Endothelial cell of umbilical vein (primary cell): Measurements from ENCODE around the gene CEMIP. TPM values are rescaled to one million over a fixed set of nuclear protein-coding genes. Genes with fewer than 3 reads are reported as not detected.

ENCODE experiments used
- BruUV-seq: library from RNA; stranded (reverse); fragments of 400-500 nt; replicated peaks from 2 replicates; lab custom pipeline; 2021; lab: Mats Ljungman, UMichigan
- CTCF ChIA-PET: fragments of 300-600, 350-600 bp; sonication (Branson Sonifier 250); formaldehyde crosslinking; loops from one replicate; lab custom pipeline; 2021; ENCODE audit warnings: antibody characterized with exemption, inconsistent platforms; lab: Charles Lee
- POLR2A ChIA-PET: fragments of 300-600, 350-600 bp; sonication (Branson Sonifier 250); formaldehyde crosslinking; loops from one replicate; lab custom pipeline; 2021; ENCODE audit warnings: antibody characterized with exemption, inconsistent platforms; lab: Charles Lee
- DNase-seq: peaks from one replicate; pipeline ENCODE4 v3.0.0-alpha.2; 2011; ENCODE audit warnings: low read depth, low spot score
- FAIRE-seq: peaks from 2 replicates; lab custom pipeline; 2011; peaks lifted over from hg19 to GRCh38; lab: Jason Lieb, UNC
- H2AFZ ChIP-seq: 2 replicates; pipeline ENCODE4 v1.6.0; 2012; ENCODE audit warnings: low read depth, low read length, control low read depth, inconsistent platforms
- H3K27ac ChIP-seq: 2 replicates; pipeline ENCODE4 v1.5.1; 2011; ENCODE audit warnings: low read depth, mild to moderate bottlenecking, control low read depth, low read length, moderate library complexity; ENCODE audit not compliant: insufficient read depth
- H3K27me3 ChIP-seq, 2 experiments: 2 replicates each; pipeline versions ENCODE4 v1.6.0 to v1.6.1; 2011; ENCODE audit warnings: low read length in 2 of 2, mixed read lengths in 1 of 2; ENCODE audit not compliant: control insufficient read depth in 2 of 2, insufficient read depth in 2 of 2
- H3K36me3 ChIP-seq, 2 experiments: 2 replicates in 1 of 2; 3 replicates in 1 of 2; pipeline ENCODE4 v1.5.1; 2011; ENCODE audit warnings: low read length in 2 of 2, mild to moderate bottlenecking in 1 of 2, moderate library complexity in 1 of 2; ENCODE audit not compliant: control insufficient read depth in 2 of 2, insufficient read depth in 2 of 2; ENCODE audit errors: extremely low read depth in 1 of 2
- H3K4me1 ChIP-seq: 3 replicates; pipeline ENCODE4 v1.5.1; 2011; ENCODE audit warnings: mild to moderate bottlenecking, low read length; ENCODE audit not compliant: control insufficient read depth, insufficient read depth; ENCODE audit errors: extremely low read depth
- H3K4me2 ChIP-seq: 2 replicates; pipeline ENCODE4 v1.6.1; 2011; ENCODE audit warnings: low read length, control low read depth, mixed read lengths; ENCODE audit not compliant: insufficient read depth
- H3K4me3 ChIP-seq, 3 experiments: fragments of 200-600 bp in 1 of 3; sonication (generic), shearing (Covaris generic) in 1 of 3; replicated peaks in 1 of 3; 2 replicates each; pipeline ENCODE4 v1.5.1; 2011 to 2016; ENCODE audit warnings: control low read depth in 3 of 3, low read length in 3 of 3, mild to moderate bottlenecking in 2 of 3, inconsistent platforms in 1 of 3, low read depth in 1 of 3, moderate library complexity in 1 of 3; ENCODE audit not compliant: insufficient read depth in 1 of 3
- H3K79me2 ChIP-seq: 2 replicates; pipeline ENCODE4 v1.6.0; 2012; ENCODE audit warnings: low read length, inconsistent platforms; ENCODE audit not compliant: control insufficient read depth, insufficient read depth
- H3K9ac ChIP-seq: replicated peaks from 2 replicates; pipeline ENCODE3; 2011; ENCODE audit warnings: low read length, control low read depth; ENCODE audit not compliant: insufficient read depth; ENCODE audit errors: extremely low read depth
- H3K9me1 ChIP-seq: replicated peaks from 3 replicates; pipeline ENCODE4 v1.6.0; 2011; ENCODE audit warnings: mild to moderate bottlenecking, low read length; ENCODE audit not compliant: control insufficient read depth, insufficient read depth; ENCODE audit errors: extremely low read depth
- H3K9me3 ChIP-seq: replicated peaks from 2 replicates; pipeline ENCODE4 v1.5.1; 2012; ENCODE audit warnings: low read length, inconsistent platforms; ENCODE audit not compliant: control insufficient read depth, insufficient read depth
- H4K20me1 ChIP-seq: replicated peaks from 2 replicates; pipeline ENCODE3; 2011; ENCODE audit warnings: mild to moderate bottlenecking, low read length; ENCODE audit not compliant: control insufficient read depth, insufficient read depth; ENCODE audit errors: extremely low read depth
- CTCF ChIP-seq, 2 donors: IDR thresholded peaks; 1 replicate in 1 of 2; 2 replicates in 1 of 2; pipeline ENCODE4 v1.5.1; 2011; ENCODE audit warnings: low read length in 2 of 2, mild to moderate bottlenecking in 2 of 2, moderate library complexity in 2 of 2, control low read depth in 1 of 2, inconsistent platforms in 1 of 2, low read depth in 1 of 2; ENCODE audit not compliant: insufficient read depth in 1 of 2; ENCODE audit errors: extremely low read depth in 1 of 2
- EZH2 ChIP-seq: IDR thresholded peaks from 2 replicates; pipeline ENCODE4 v1.6.1; 2012; ENCODE audit warnings: borderline replicate concordance, low read depth, mild to moderate bottlenecking, moderate library complexity, low read length, inconsistent platforms; ENCODE audit not compliant: severe bottlenecking
- FOS ChIP-seq: IDR thresholded peaks from 2 replicates; pipeline ENCODE4 v1.6.1; 2011; ENCODE audit warnings: mild to moderate bottlenecking, low read length, moderate library complexity, borderline replicate concordance; ENCODE audit not compliant: insufficient read depth
- GATA2 ChIP-seq: IDR thresholded peaks from 2 replicates; pipeline ENCODE4 v1.7.0; 2011; ENCODE audit warnings: low read depth, mild to moderate bottlenecking, moderate library complexity, mixed read lengths, low read length; ENCODE audit not compliant: insufficient read length, insufficient read depth
- JUN ChIP-seq: IDR thresholded peaks from 2 replicates; pipeline ENCODE4 v1.6.1; 2011; ENCODE audit warnings: borderline replicate concordance, low read depth; ENCODE audit not compliant: insufficient read length, insufficient read depth
- MAX ChIP-seq: IDR thresholded peaks from 2 replicates; pipeline ENCODE4 v1.6.1; 2011; ENCODE audit not compliant: insufficient read depth, insufficient read length
- MYC ChIP-seq: IDR thresholded peaks from one replicate; pipeline ENCODE4 v1.6.1; 2011; ENCODE audit warnings: mild to moderate bottlenecking, low read depth, low read length
- POLR2A ChIP-seq: IDR thresholded peaks from 2 replicates; pipeline ENCODE4 v1.6.1; 2012; ENCODE audit warnings: low read depth, mild to moderate bottlenecking, control low read depth, low read length
- POLR2AphosphoS5 ChIP-seq: IDR thresholded peaks from 2 replicates; pipeline ENCODE4 v1.6.1; 2012; ENCODE audit warnings: low read depth, mild to moderate bottlenecking, control low read depth, low read length, moderate library complexity; ENCODE audit not compliant: insufficient read depth
- dilution Hi-C: fragments of 300-500 bp; cut with MboI; formaldehyde crosslinking; loops from one replicate; pipeline ENCODE4 v1.15.0; 2019; ENCODE audit warnings: low sequenced_read_pairs; ENCODE audit not compliant: extremely low pct_ligation_motif_present
- intact Hi-C: fragments of 100-400 bp; cut with micrococcal nuclease; formaldehyde crosslinking; loops from one replicate; pipeline ENCODE4 v1.10.0; 2022
- polyA plus RNA-seq, 4 experiments: library from polyadenylated mRNA; depleted of rRNA in 3 of 4; stranded (reverse) in 3 of 4; unstranded in 1 of 4; fragments of >200 nt; gene quantifications; 2 replicates each; pipeline versions ENCODE4 v1.2.1 to v1.2.3, GENCODE V29; 2011 to 2012; ENCODE audit warnings: missing spikeins in 1 of 4
- total RNA-seq: library from RNA; stranded (reverse); gene quantifications from 2 replicates; pipeline ENCODE4 v1.2.3, GENCODE V29; 2021

Gene CEMIP
- total and polyA plus RNA-seq, 2 donors (not counting 3 experiments of a cell fraction or from before 2014, with no cell fraction given) = 0.01 TPM; not detected in 1

DNA sequence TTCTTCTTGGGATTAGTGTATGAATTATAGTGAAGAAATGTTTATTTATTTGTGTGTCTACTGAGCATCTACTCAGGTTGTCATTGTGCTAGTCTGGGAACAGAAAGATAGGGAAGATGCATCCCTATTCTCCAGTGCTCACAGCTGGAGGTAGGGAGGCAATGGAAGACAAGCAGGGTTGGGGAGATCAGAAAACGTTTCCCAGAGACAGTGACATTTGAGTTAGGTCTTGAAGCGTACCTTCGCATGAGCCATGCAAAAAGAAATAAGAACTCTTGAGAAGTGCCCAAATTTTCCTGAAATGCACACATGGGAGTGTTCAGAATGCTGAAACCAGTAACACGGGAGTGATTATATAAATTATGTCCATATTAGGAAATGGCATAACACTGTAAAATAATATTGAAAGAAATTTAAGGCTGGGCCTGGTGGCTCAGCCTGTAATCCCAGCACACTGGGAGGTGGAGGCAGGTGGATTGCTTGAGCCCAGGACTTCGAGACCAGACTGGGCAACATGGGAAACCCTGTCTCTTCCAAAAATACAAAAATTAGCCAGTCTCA is 5.3 kb upstream of the CEMIP start:
- dilution Hi-C loops = no loop called here
- Histone ChIP-seq H3K9me3 (no peaks in the 10 kb centered on the region), H3K27ac (no peak overlapping the region), H3K4me2 (no peak overlapping the region), H3K9ac (no peak overlapping the region), H3K4me1 (peaks cover 11% of the 10 kb centered on the region), H2AFZ (no peak overlapping the region), H3K79me2 (no peaks in the 10 kb centered on the region), H3K9me1 (no peaks in the 10 kb centered on the region), H3K4me3 (no peak overlapping the region), H3K27me3 (no peaks in the 10 kb centered on the region), H3K36me3 (no peaks in the 10 kb centered on the region), H4K20me1 (no peaks in the 10 kb centered on the region)
- FAIRE-seq = no peak
- DNase-seq = no peak
- no peak for TF ChIP-seq JUN
- TF ChIP-seq MYC = no peak
- TF ChIP-seq POLR2A = no peak
- no peak for TF ChIP-seq CTCF (IDR thresholded peaks at IDR 0.05; ENCODE audit: extremely low read depth in 1 of 2, insufficient read depth in 1 of 2, low read depth in 1 of 2, low read length in 2 of 2)
- TF ChIP-seq EZH2 = no peak
- no peak for TF ChIP-seq FOS
- TF ChIP-seq MAX = no peak
- no peak for TF ChIP-seq GATA2
- no peak for TF ChIP-seq POLR2AphosphoS5
- intact Hi-C loops = no loop called here
- CTCF ChIA-PET = interaction anchor here (2.0 to 7.5 kb wide), 2 partner anchors 206 to 208 kb away, joined by 9 to 828 read pairs; no protein-coding TSS in a partner anchor
- POLR2A ChIA-PET = no interaction called here
- BruUV-seq = no TSS peak
